ENCODE measurements around the gene FOXO3.

DNA sequence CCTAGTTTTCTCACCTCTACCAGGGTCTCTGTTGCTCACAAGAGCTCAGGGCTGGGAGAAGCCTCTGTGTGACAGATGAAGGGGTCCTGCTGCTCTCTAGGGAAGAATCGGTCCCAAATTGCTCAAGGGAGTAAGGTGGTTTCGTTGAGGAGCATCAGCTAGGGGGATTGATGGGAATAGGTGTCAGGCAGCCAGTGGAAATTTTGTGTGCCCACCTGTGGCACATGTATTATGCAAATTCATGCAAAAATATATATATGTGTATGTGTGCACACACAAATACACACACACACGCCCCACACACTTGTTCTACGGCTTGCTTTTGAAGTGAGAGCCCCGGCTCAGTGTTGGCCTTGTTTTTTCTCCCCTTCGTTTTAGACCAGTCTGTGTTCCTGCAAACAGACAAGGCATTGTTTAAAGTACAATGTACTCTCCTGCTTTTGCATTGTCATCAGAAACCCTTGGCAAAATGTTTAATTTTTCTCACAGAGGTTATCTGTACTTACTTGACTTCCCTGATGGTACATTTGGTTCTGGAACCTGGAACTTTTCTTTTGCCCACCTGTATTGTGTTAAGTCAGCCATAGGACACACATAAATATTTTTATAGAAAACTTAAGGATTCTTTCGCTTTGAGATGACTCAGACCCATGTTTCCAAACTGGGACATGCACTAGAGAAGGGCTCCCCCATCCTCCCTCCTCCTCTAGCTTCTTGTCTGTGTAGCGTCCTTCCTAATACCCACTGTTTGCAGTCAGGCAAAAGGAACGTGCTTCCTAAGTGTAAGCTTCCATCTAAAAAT, 26.7 kb downstream of the FOXO3 start:
- TF ChIP-seq, protein P1, sequence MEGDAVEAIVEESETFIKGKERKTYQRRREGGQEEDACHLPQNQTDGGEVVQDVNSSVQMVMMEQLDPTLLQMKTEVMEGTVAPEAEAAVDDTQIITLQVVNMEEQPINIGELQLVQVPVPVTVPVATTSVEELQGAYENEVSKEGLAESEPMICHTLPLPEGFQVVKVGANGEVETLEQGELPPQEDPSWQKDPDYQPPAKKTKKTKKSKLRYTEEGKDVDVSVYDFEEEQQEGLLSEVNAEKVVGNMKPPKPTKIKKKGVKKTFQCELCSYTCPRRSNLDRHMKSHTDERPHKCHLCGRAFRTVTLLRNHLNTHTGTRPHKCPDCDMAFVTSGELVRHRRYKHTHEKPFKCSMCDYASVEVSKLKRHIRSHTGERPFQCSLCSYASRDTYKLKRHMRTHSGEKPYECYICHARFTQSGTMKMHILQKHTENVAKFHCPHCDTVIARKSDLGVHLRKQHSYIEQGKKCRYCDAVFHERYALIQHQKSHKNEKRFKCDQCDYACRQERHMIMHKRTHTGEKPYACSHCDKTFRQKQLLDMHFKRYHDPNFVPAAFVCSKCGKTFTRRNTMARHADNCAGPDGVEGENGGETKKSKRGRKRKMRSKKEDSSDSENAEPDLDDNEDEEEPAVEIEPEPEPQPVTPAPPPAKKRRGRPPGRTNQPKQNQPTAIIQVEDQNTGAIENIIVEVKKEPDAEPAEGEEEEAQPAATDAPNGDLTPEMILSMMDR (IDR thresholded peaks at IDR 0.05; ENCODE audit: insufficient read depth, low read depth, low read length): no peak
- no peak for TF ChIP-seq EZH2 (IDR thresholded peaks at IDR 0.05; ENCODE audit: insufficient read depth, low read length)
